Brain microvascular endothelial cell (primary cell): Measurements from ENCODE around the gene PAOX.

ENCODE experiments used
- DNase-seq: peaks from one replicate; pipeline ENCODE4 v3.0.0-alpha.2; 2020
- H3K27ac ChIP-seq: fragments of 250-450 bp; sonication (Bioruptor Pico); 2 replicates; pipeline ENCODE4 v1.5.1; 2020; ENCODE audit warnings: mild to moderate bottlenecking, moderate library complexity
- H3K27me3 ChIP-seq: fragments of 250-450 bp; sonication (Bioruptor Pico); replicated peaks from 2 replicates; pipeline ENCODE4 v1.5.1; 2020; ENCODE audit warnings: mild to moderate bottlenecking
- H3K36me3 ChIP-seq: fragments of 250-450 bp; sonication (Bioruptor Pico); replicated peaks from 2 replicates; pipeline ENCODE4 v1.5.1; 2020; ENCODE audit warnings: mild to moderate bottlenecking
- H3K4me3 ChIP-seq: 2 replicates; pipeline ENCODE4 v1.5.1; 2011; ENCODE audit warnings: low read depth, mild to moderate bottlenecking, control low read depth, low read length, moderate library complexity
- CTCF ChIP-seq: IDR thresholded peaks from 2 replicates; pipeline ENCODE4 v1.5.1; 2011; ENCODE audit warnings: low read depth, mild to moderate bottlenecking, moderate library complexity, low read length, control low read depth, inconsistent platforms; ENCODE audit errors: missing control alignments
- in situ Hi-C: cut with HindIII; loops from 2 replicates; pipeline ENCODE4 v1.10.0; 2017; ENCODE audit warnings: low sequenced_read_pairs, low pct_ligation_motif_present

Gene PAOX

GRCh38 chr10:133336118-133336576, 42.9 kb upstream of the PAOX start:
- no peak overlapping the region for H3K27ac ChIP-seq
- no peak for DNase-seq
- H3K27me3 ChIP-seq, result peaks cover 28% of the 10 kb centered on the region
- TF ChIP-seq CTCF, result no peak
- H3K36me3 ChIP-seq, result no peaks in the 10 kb centered on the region
- in situ Hi-C loops, result no loop called here
- no peak overlapping the region for H3K4me3 ChIP-seq

GRCh38 chr10:133336577-133337369, 42.3 kb upstream of the PAOX start, which contains the start of gene CALY:
CALY (minus strand) TSS chr10:133336896; CDS start chr10:133328989, 7,907 bp downstream.
- Histone ChIP-seq H3K36me3 (no peaks in the 10 kb centered on the region), H3K27ac (no peak within 1 kb of the TSS), H3K4me3 (no peak within 1 kb of the TSS), H3K27me3 (peaks cover 28% of the 10 kb centered on the region)
- DNase-seq, result no peak
- TF ChIP-seq CTCF, result no peak
- in situ Hi-C loops, result no loop called here

- Histone ChIP-seq H3K36me3 (no peaks in the 10 kb centered on the region), H3K27me3 (peaks cover 28% of the 10 kb centered on the region), H3K27ac (no peak overlapping the region), H3K4me3 (no peak overlapping the region)
- TF ChIP-seq CTCF, result no peak
- no peak for DNase-seq
- in situ Hi-C loops, result no loop called here
Observed at GRCh38 chr10:133337370-133337725, 41.7 kb upstream of the PAOX start.

GRCh38 chr10:133338080-133339071, 40.7 kb upstream of the PAOX start:
- Histone ChIP-seq H3K4me3 (no peak overlapping the region), H3K36me3 (no peaks in the 10 kb centered on the region), H3K27ac (no peak overlapping the region), H3K27me3 (peaks cover 28% of the 10 kb centered on the region)
- no peak for DNase-seq
- in situ Hi-C loops, result no loop called here
- no peak for TF ChIP-seq CTCF

GRCh38 chr10:133339708-133340380, 39.2 kb upstream of the PAOX start:
- TF ChIP-seq CTCF, result no peak
- Histone ChIP-seq H3K27me3 (peaks cover 24% of the 10 kb centered on the region), H3K27ac (no peak overlapping the region), H3K36me3 (no peaks in the 10 kb centered on the region), H3K4me3 (no peak overlapping the region)
- in situ Hi-C loops, result no loop called here
- no peak for DNase-seq
